GM12878 (cell line): Measurements from ENCODE around the gene PLPPR2. TPM values are rescaled to one million over a fixed set of nuclear protein-coding genes. Genes with fewer than 3 reads are reported as not detected.
A peak's percentile ranks its signal among the peaks of the same experiment; 100 is the strongest.

Experiments used
- ATAC-seq: fragments of 200-7000 bp; cut with Tn5 transposase; 3 replicates; pipeline ENCODE4 v1.9.1; 2020; ENCODE audit warnings: mild to moderate bottlenecking, moderate library complexity
- BruUV-seq: library from RNA; stranded (reverse); fragments of 400-500 nt; replicated peaks from 2 replicates; lab custom pipeline; 2021; lab: Mats Ljungman, UMichigan
- CTCF ChIA-PET: fragments of 300-600 bp; sonication (Branson Sonifier 250); formaldehyde crosslinking; extraction: SDS; loops from one replicate; lab custom pipeline; 2021; ENCODE audit warnings: inconsistent platforms; lab: Yijun Ruan, JAX
- POLR2A ChIA-PET: fragments of 350-600 bp; formaldehyde crosslinking; extraction: SDS; loops from one replicate; lab custom pipeline; 2021; ENCODE audit warnings: inconsistent platforms; lab: Charles Lee
- RAD21 ChIA-PET: fragments of 300-600 bp; sonication (Branson Sonifier 250); formaldehyde crosslinking; loops from one replicate; lab custom pipeline; 2023; ENCODE audit warnings: antibody characterized with exemption; ENCODE audit not compliant: unreplicated experiment; lab: Charles Lee
- SMC1A ChIA-PET: fragments of 300-600 bp; sonication (Branson Sonifier 250); formaldehyde crosslinking; loops from one replicate; lab custom pipeline; 2023; ENCODE audit not compliant: unreplicated experiment, uncharacterized antibody; lab: Charles Lee
- DNase-seq: peaks from one replicate; pipeline ENCODE4 v3.0.0-alpha.2; 2011; ENCODE audit warnings: low read depth, low spot score
- FAIRE-seq: peaks from 3 replicates; lab custom pipeline; 2011; peaks lifted over from hg19 to GRCh38; lab: Jason Lieb, UNC
- H2AFZ ChIP-seq: 2 replicates; pipeline ENCODE4 v1.6.0; 2011; ENCODE audit warnings: low read depth, low read length, control low read depth; ENCODE audit not compliant: control insufficient read depth
- H3K27ac ChIP-seq: 2 replicates; pipeline ENCODE4 v1.5.1; 2011; ENCODE audit warnings: control low read depth; ENCODE audit not compliant: control insufficient read depth, insufficient read depth
- H3K27me3 ChIP-seq, 2 experiments: replicated peaks in 1 of 2; 2 replicates each; pipeline versions ENCODE4 v1.6.0 to v1.6.1; 2011; ENCODE audit warnings: low read length in 1 of 2; ENCODE audit not compliant: control insufficient read depth in 2 of 2, insufficient read depth in 2 of 2
- H3K36me3 ChIP-seq, 2 experiments: 2 replicates each; pipeline ENCODE4 v1.5.1; 2011; ENCODE audit warnings: low read length in 1 of 2; ENCODE audit not compliant: control insufficient read depth in 2 of 2, insufficient read depth in 2 of 2
- H3K4me1 ChIP-seq: 2 replicates; pipeline ENCODE4 v1.6.1; 2011; ENCODE audit warnings: mild to moderate bottlenecking, low read length, moderate library complexity, mixed read lengths; ENCODE audit not compliant: control insufficient read depth, insufficient read depth
- H3K4me2 ChIP-seq: 2 replicates; pipeline ENCODE4 v1.6.0; 2011; ENCODE audit warnings: control low read depth; ENCODE audit not compliant: control insufficient read depth, insufficient read depth
- H3K4me3 ChIP-seq: fragments of 200-600 bp; sonication (generic); 2 replicates; pipeline ENCODE4 v1.5.1; 2016
- H3K79me2 ChIP-seq: 2 replicates; pipeline ENCODE4 v1.6.0; 2011; ENCODE audit warnings: low read length; ENCODE audit not compliant: control insufficient read depth, insufficient read depth
- H3K9ac ChIP-seq: 2 replicates; pipeline ENCODE4 v1.8.0; 2011; ENCODE audit warnings: low read length, control low read depth, mixed read lengths; ENCODE audit not compliant: control insufficient read depth, insufficient read depth
- H3K9me3 ChIP-seq: replicated peaks from 3 replicates; pipeline ENCODE4 v1.5.1; 2011; ENCODE audit warnings: mild to moderate bottlenecking, low read length; ENCODE audit not compliant: control insufficient read depth, insufficient read depth
- H4K20me1 ChIP-seq: 2 replicates; pipeline ENCODE4 v1.6.0; 2011; ENCODE audit not compliant: control insufficient read depth, insufficient read depth
- BACH1 ChIP-seq: fragments of 450-650 bp; IDR thresholded peaks from 2 replicates; pipeline ENCODE4 v1.6.1; 2017; ENCODE audit warnings: mild to moderate bottlenecking, borderline replicate concordance
- CHD1 ChIP-seq: IDR thresholded peaks from 2 replicates; pipeline ENCODE4 v1.6.1; 2012; ENCODE audit warnings: low read depth, low read length, improper control_type of control experiment
- EGR1 ChIP-seq, 2 experiments: IDR thresholded peaks; 1 replicate in 1 of 2; 2 replicates in 1 of 2; pipeline ENCODE4 v1.6.1; 2011 to 2012; ENCODE audit warnings: low read depth in 2 of 2, low read length in 2 of 2, borderline replicate concordance in 1 of 2, mild to moderate bottlenecking in 1 of 2, moderate library complexity in 1 of 2
- EP300 ChIP-seq, 2 experiments: fragments of 150-350 bp in 1 of 2; IDR thresholded peaks; 2 replicates each; pipeline ENCODE4 v1.6.1; 2011 to 2012; ENCODE audit warnings: low read depth in 2 of 2, low read length in 2 of 2, borderline replicate concordance in 1 of 2, improper control_type of control experiment in 1 of 2, inconsistent platforms in 1 of 2; ENCODE audit not compliant: control insufficient read depth in 1 of 2
- FOXK2 ChIP-seq: fragments of 450-650 bp; IDR thresholded peaks from 2 replicates; pipeline ENCODE4 v1.6.1; 2017; ENCODE audit warnings: mild to moderate bottlenecking, moderate library complexity
- HSF1 ChIP-seq: fragments of 150-350 bp; IDR thresholded peaks from 2 replicates; pipeline ENCODE4 v1.6.1; 2014; ENCODE audit warnings: mild to moderate bottlenecking, low read depth, low read length
- IKZF1 ChIP-seq: fragments of 450-650 bp; conservative IDR thresholded peaks from 2 replicates; pipeline ENCODE4 v1.6.1; 2017; ENCODE audit warnings: antibody characterized with exemption, mild to moderate bottlenecking
- NR2F1 ChIP-seq: fragments of 450-650 bp; conservative IDR thresholded peaks from 2 replicates; pipeline ENCODE4 v1.6.1; 2017; ENCODE audit warnings: mild to moderate bottlenecking
- PBX3 ChIP-seq: IDR thresholded peaks from 2 replicates; pipeline ENCODE4 v1.6.1; 2011; ENCODE audit warnings: mild to moderate bottlenecking, low read depth, low read length, moderate library complexity; ENCODE audit not compliant: insufficient replicate concordance
- POLR2A ChIP-seq: IDR thresholded peaks from 2 replicates; pipeline ENCODE4 v1.6.1; 2011; ENCODE audit warnings: low read depth, mild to moderate bottlenecking, low read length
- POLR2AphosphoS5 ChIP-seq: IDR thresholded peaks from 2 replicates; pipeline ENCODE4 v1.6.1; 2011; ENCODE audit warnings: mild to moderate bottlenecking, low read length, inconsistent platforms
- RAD21 ChIP-seq: IDR thresholded peaks from 2 replicates; pipeline ENCODE4 v1.6.1; 2011; ENCODE audit warnings: mild to moderate bottlenecking, low read depth, low read length, moderate library complexity; ENCODE audit not compliant: insufficient read depth
- RAD51 ChIP-seq: fragments of 450-650 bp; IDR thresholded peaks from 2 replicates; pipeline ENCODE4 v1.6.1; 2016; ENCODE audit warnings: moderate library complexity, mild to moderate bottlenecking, inconsistent platforms
- RFX5 ChIP-seq: IDR thresholded peaks from 2 replicates; pipeline ENCODE4 v1.6.1; 2011; ENCODE audit warnings: low read depth, low read length, improper control_type of control experiment
- SUPT20H ChIP-seq: IDR thresholded peaks from 2 replicates; pipeline ENCODE4 v1.6.1; 2011; ENCODE audit warnings: low read depth, mild to moderate bottlenecking, low read length, moderate library complexity, borderline replicate concordance; ENCODE audit not compliant: control insufficient read depth
- TAF1 ChIP-seq: IDR thresholded peaks from 2 replicates; pipeline ENCODE4 v1.6.1; 2011; ENCODE audit warnings: mild to moderate bottlenecking, low read depth, low read length, borderline replicate concordance
- TBL1XR1 ChIP-seq: IDR thresholded peaks from 2 replicates; pipeline ENCODE4 v1.6.1; 2012; ENCODE audit warnings: low read depth, low read length, improper control_type of control experiment
- YY1 ChIP-seq: IDR thresholded peaks from 2 replicates; pipeline ENCODE4 v1.6.1; 2011; ENCODE audit warnings: low read depth, mild to moderate bottlenecking, low read length
- WGBS: methylation state at CpG from one replicate; pipeline ENCODE4 v1.1.6; 2016; ENCODE audit warnings: low lambda C conversion rate; ENCODE audit not compliant: insufficient replicate concordance, insufficient coverage; ENCODE audit errors: missing lambda C conversion rate; 5-methylcytosine and 5-hydroxymethylcytosine counted together
- in situ Hi-C: fragments of 300-500 bp; cut with MboI; formaldehyde crosslinking; loops from 9 replicates; pipeline ENCODE4 v1.14.3; 2018; ENCODE audit warnings: mixed read lengths
- intact Hi-C: fragments of 100-400 bp; cut with micrococcal nuclease; formaldehyde crosslinking; loops from one replicate; pipeline ENCODE4 v1.14.2; 2022; ENCODE audit not compliant: unreplicated experiment
- polyA plus RNA-seq, 11 experiments: library from polyadenylated mRNA; depleted of rRNA in 4 of 11; unstranded in 6 of 11; stranded (reverse) in 5 of 11; fragments of >200 nt; fragmentation: Nextera tagmentation in 4 of 11; fragmentation: Illumina TruSeq in 1 of 11; extraction: Ambion mirVana in 4 of 11; extraction: Trizol in 1 of 11; gene quantifications; 1 replicate in 1 of 11; 2 replicates in 10 of 11; pipeline versions ENCODE4 v1.2.1 to v1.2.3, GENCODE V29; 2011 to 2016; ENCODE audit warnings: inconsistent platforms in 2 of 11, missing spikeins in 2 of 11, low read depth in 1 of 11
- total RNA-seq, 4 experiments: library from RNA; depleted of rRNA in 3 of 4; stranded (reverse); fragments of >200 nt in 3 of 4; fragmentation: Illumina TruSeq in 1 of 4; extraction: Trizol in 1 of 4; gene quantifications; 2 replicates each; pipeline versions ENCODE4 v1.2.1 to v1.2.3, GENCODE V29; 2013 to 2021

Gene PLPPR2
- total and polyA plus RNA-seq, 10 of the 15 experiments (the other 5 are each of a cell fraction or from before 2014, with no cell fraction given), result 0.09 to 2.8 (median 0.70) TPM

- Histone ChIP-seq H3K9me3 (no peaks in the 10 kb centered on the region), H3K36me3 (no peaks in the 10 kb centered on the region), H4K20me1 (no peaks in the 10 kb centered on the region), H3K4me3 (peak overlapping the region; percentile 77), H3K27ac (peak overlapping the region; percentile 75), H2AFZ (peak overlapping the region; percentile 45), H3K27me3 (no peaks in the 10 kb centered on the region), H3K9ac (peak overlapping the region; percentile 87), H3K4me2 (peak overlapping the region; percentile 97), H3K79me2 (peaks cover 10% of the 10 kb centered on the region), H3K4me1 (peaks cover 24% of the 10 kb centered on the region)
- ATAC-seq (peak; percentile 65), FAIRE-seq (no peak), DNase-seq (no peak)
- SMC1A ChIA-PET, result interaction anchor here (0.6 to 6.1 kb wide), 14 partner anchors 8 to 285 kb away, joined by 3 to 40 read pairs (median 4); partner anchors contain the start of genes CCDC159, ECSIT, EPOR and ODAD3
- in situ Hi-C loops, result no loop called here
- WGBS, result under 1% methylated on average over 27 of the region's 27 CpGs
- RAD21 ChIA-PET, result interaction anchor here (0.5 to 5.2 kb wide), 27 partner anchors 8 to 795 kb away, joined by 3 to 36 read pairs (median 3); partner anchors contain the start of genes CCDC159, ECSIT, ELOF1 and EPOR
- POLR2A ChIA-PET, result interaction anchor here (0.6 to 4.8 kb wide), 25 partner anchors 7 to 1407 kb away, joined by 3 to 48 read pairs (median 3); partner anchors contain the start of genes CCDC159, ECSIT, ELOF1 and ODAD3
- CTCF ChIA-PET, result interaction anchor here (0.6 to 5.6 kb wide), 13 partner anchors 8 to 439 kb away, joined by 3 to 62 read pairs (median 4); partner anchors contain the start of genes CCDC159, EPOR, PRKCSH and TMEM205
- BruUV-seq, result TSS peak; percentile 98
- intact Hi-C loops, result loop anchor here (2.0 kb wide), 1 partner anchor 29 kb away; the partner anchor contains the start of genes CCDC159 and TMEM205
- TF ChIP-seq EP300 (IDR thresholded peaks at IDR 0.05; ENCODE audit: borderline replicate concordance in 1 of 2, control insufficient read depth in 1 of 2, low read depth in 2 of 2, low read length in 2 of 2) (no peak), EGR1 (IDR thresholded peaks at IDR 0.05; ENCODE audit: borderline replicate concordance in 1 of 2, low read depth in 2 of 2, low read length in 2 of 2) (peak in 1 of 2 experiments; percentile 25; a peak in 1 of 3 replicates), NR2F1 (peak; percentile 84), PBX3 (no peak), POLR2A (peak; percentile 80), HSF1 (no peak), RFX5 (no peak), TAF1 (peak; percentile 72; the same call in 1 of the 2 replicates), POLR2AphosphoS5 (peak; percentile 79; the same call in 1 of the 2 replicates), FOXK2 (no peak), TBL1XR1 (no peak), CHD1 (peak; percentile 55; the same call in 1 of the 2 replicates), RAD21 (no peak), RAD51 (peak; percentile 43; the same call in 1 of the 2 replicates), IKZF1 (peak; percentile 24), SUPT20H (no peak), YY1 (peak; percentile 19; the same call in 1 of the 2 replicates), BACH1 (0 out of 2 replicates have a peak, but pooled peaks have one; percentile 6)
Observed at GRCh38 chr19:11375143-11375948, 20.1 kb downstream of the PLPPR2 start.
